Esophagus squamous epithelium (tissue), 5 donors: ENCODE results near the gene TOGARAM2. TPM values are rescaled to one million over a fixed set of nuclear protein-coding genes. Genes with fewer than 3 reads are reported as not detected.

ENCODE experiments used
- DNase-seq: peaks from one replicate; lab custom pipeline; 2025; lab: John Stamatoyannopoulos, UW
- H3K27ac ChIP-seq, 4 donors: fragments of 200-600 bp; sonication (generic); one replicate each; pipeline ENCODE4 v1.5.1; 2016 to 2019; ENCODE audit warnings: mild to moderate bottlenecking in 1 of 4
- H3K27me3 ChIP-seq, 4 donors: fragments of 200-600 bp; sonication (generic); 1 replicate in 3 of 4; 2 replicates in 1 of 4; pipeline versions ENCODE4 v1.5.1 to v1.6.0; 2017 to 2021; ENCODE audit warnings: antibody characterized with exemption in 1 of 4
- H3K36me3 ChIP-seq, 3 donors: fragments of 200-600 bp; sonication (generic); one replicate each; pipeline ENCODE4 v1.5.1; 2016 to 2019
- H3K4me1 ChIP-seq, 3 donors: fragments of 200-600 bp; sonication (generic); one replicate each; pipeline ENCODE4 v1.5.1; 2017 to 2019
- H3K4me3 ChIP-seq, 4 donors: fragments of 200-600 bp; sonication (generic); 1 replicate in 3 of 4; 2 replicates in 1 of 4; pipeline ENCODE4 v1.5.1; 2016 to 2019; ENCODE audit warnings: mild to moderate bottlenecking in 2 of 4, moderate library complexity in 1 of 4
- H3K9me3 ChIP-seq, 3 donors: fragments of 200-600 bp; sonication (generic); one replicate each; pipeline ENCODE4 v1.5.1; 2016 to 2019
- CTCF ChIP-seq, 6 experiments: fragments of 450-650 bp in 4 of 6; fragments of 200-600 bp in 2 of 6; sonication (generic) in 2 of 6; IDR thresholded peaks; one replicate each; pipeline ENCODE4 v1.5.1; 2016 to 2019; ENCODE audit warnings: antibody characterized with exemption in 6 of 6, mild to moderate bottlenecking in 4 of 6, moderate library complexity in 4 of 6
- POLR2A ChIP-seq, 4 donors: fragments of 450-650 bp; IDR thresholded peaks; one replicate each; pipeline ENCODE4 v1.6.1; 2017; ENCODE audit warnings: antibody characterized with exemption in 4 of 4, mild to moderate bottlenecking in 4 of 4, moderate library complexity in 3 of 4
- WGBS, 2 donors: methylation state at CpG; one replicate each; pipeline ENCODE4 v1.1.5; 2018; 5-methylcytosine and 5-hydroxymethylcytosine counted together
- intact Hi-C: fragments of 100-400 bp; cut with DNase I; formaldehyde crosslinking; loops from one replicate; pipeline ENCODE4 v1.15.0; 2022
- total RNA-seq, 4 donors: library from RNA; depleted of rRNA; stranded (reverse); fragments of >200 nt; gene quantifications; one replicate each; pipeline ENCODE4 v1.1.0, GENCODE V29; 2016
- donor health status: DM: yes; HTN: yes; CAD: no.

The TOGARAM2 gene
- total RNA-seq, 4 donors from 2014 or later, result 0.03 to 0.76 (median 0.48) TPM; not detected in 1

- TF ChIP-seq POLR2A (IDR thresholded peaks at IDR 0.05) (no peak), CTCF (IDR thresholded peaks at IDR 0.05) (no peak)
- Histone ChIP-seq H3K36me3 (no peaks in the 10 kb centered on the region), H3K4me3 (no peak overlapping the region), H3K27me3 (no peaks in the 10 kb centered on the region), H3K4me1 (peaks cover 0 to 12% (median 4%) of the 10 kb centered on the region in 3 donors), H3K27ac (no peak overlapping the region), H3K9me3 (no peaks in the 10 kb centered on the region)
- 54 to 62% methylated on average over 5 of the region's 5 CpGs for WGBS, 2 donors
- intact Hi-C loops, result no loop called here
- no peak for DNase-seq
Observed at GRCh38 chr2:28960401-28960800, 20.7 kb upstream of the TOGARAM2 start.

- no peak overlapping the region for H3K4me3 ChIP-seq
- H3K27ac ChIP-seq, result no peak overlapping the region
- no peak for DNase-seq
- no peaks in the 10 kb centered on the region for H3K36me3 ChIP-seq
- peaks cover 0 to 8% (median 4%) of the 10 kb centered on the region in 3 donors for H3K4me1 ChIP-seq
- H3K27me3 ChIP-seq, result no peaks in the 10 kb centered on the region
- intact Hi-C loops, result no loop called here
- TF ChIP-seq POLR2A (IDR thresholded peaks at IDR 0.05) (no peak), CTCF (IDR thresholded peaks at IDR 0.05) (no peak)
- WGBS, 2 donors, result 77 to 100% methylated on average over 1 of the region's 1 CpG
- no peaks in the 10 kb centered on the region for H3K9me3 ChIP-seq
Observed at GRCh38 chr2:28962505-28962904, 18.6 kb upstream of the TOGARAM2 start.

- no peaks in the 10 kb centered on the region for H3K36me3 ChIP-seq
- H3K9me3 ChIP-seq, result no peaks in the 10 kb centered on the region
- H3K27ac ChIP-seq, result no peak overlapping the region
- WGBS, 2 donors, result 70 to 89% methylated on average over 5 to 6 of the region's 6 CpGs
- DNase-seq, result no peak
- intact Hi-C loops, result no loop called here
- no peaks in the 10 kb centered on the region for H3K4me1 ChIP-seq
- TF ChIP-seq CTCF (IDR thresholded peaks at IDR 0.05), result no peak
- TF ChIP-seq POLR2A (IDR thresholded peaks at IDR 0.05), result no peak
- H3K27me3 ChIP-seq, result peaks cover 0 to 6% (median 0%) of the 10 kb centered on the region in 4 donors
- H3K4me3 ChIP-seq, result no peak overlapping the region
Observed at GRCh38 chr2:28970464-28971160, 10.5 kb upstream of the TOGARAM2 start.

- TF ChIP-seq CTCF (IDR thresholded peaks at IDR 0.05) (no peak), POLR2A (IDR thresholded peaks at IDR 0.05) (no peak)
- DNase-seq, result no peak
- no peak overlapping the region for H3K27ac ChIP-seq
- WGBS, 2 donors, result 43 to 56% methylated on average over 6 of the region's 6 CpGs
- intact Hi-C loops, result no loop called here
- no peak overlapping the region for H3K4me3 ChIP-seq
- H3K27me3 ChIP-seq, result peaks cover 0 to 6% (median 0%) of the 10 kb centered on the region in 4 donors
- no peaks in the 10 kb centered on the region for H3K4me1 ChIP-seq
- no peaks in the 10 kb centered on the region for H3K9me3 ChIP-seq
- H3K36me3 ChIP-seq, result no peaks in the 10 kb centered on the region
Observed at GRCh38 chr2:28972778-28973335, 8.2 kb upstream of the TOGARAM2 start.

GRCh38 chr2:28974252-28974651, 6.8 kb upstream of the TOGARAM2 start:
- no peak for DNase-seq
- no peaks in the 10 kb centered on the region for H3K4me1 ChIP-seq
- intact Hi-C loops, result no loop called here

More at GRCh38 chr2:28974252-28974651, 6.8 kb upstream of the TOGARAM2 start:
- 89 to 92% methylated on average over 4 of the region's 4 CpGs for WGBS, 2 donors
- Histone ChIP-seq H3K36me3 (no peaks in the 10 kb centered on the region), H3K27ac (no peak overlapping the region), H3K9me3 (no peaks in the 10 kb centered on the region), H3K27me3 (peaks cover 0 to 6% (median 0%) of the 10 kb centered on the region in 4 donors), H3K4me3 (no peak overlapping the region)
- TF ChIP-seq POLR2A (IDR thresholded peaks at IDR 0.05), result no peak
- TF ChIP-seq CTCF (IDR thresholded peaks at IDR 0.05), result no peak
